ENCODE data around the gene NUF2. TPM values are rescaled to one million over a fixed set of nuclear protein-coding genes. Genes with fewer than 3 reads are reported as not detected.

Gene NUF2
- total RNA-seq, 1 experiment from 2014 or later: 30.7 TPM

DNA sequence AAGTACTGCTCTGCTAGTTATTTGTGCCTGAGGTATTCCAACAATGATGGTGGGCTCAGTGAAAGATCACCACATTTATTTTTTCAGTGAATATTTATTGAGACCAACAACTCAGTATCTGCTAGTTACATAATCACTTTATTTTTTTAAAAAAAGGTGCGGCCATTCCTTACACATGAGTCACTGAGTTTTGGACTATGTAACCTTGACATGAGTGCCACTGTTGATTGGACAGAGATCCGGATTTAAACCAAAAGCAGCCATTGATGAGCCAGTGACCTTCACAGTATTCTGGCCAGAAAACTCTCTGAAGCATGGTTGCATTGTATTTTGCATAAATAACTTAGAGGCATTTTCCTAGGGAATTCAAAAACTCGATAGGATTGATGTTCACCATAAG lies 79.5 kb downstream of the NUF2 start:
- no peak overlapping the region for H3K27ac ChIP-seq (ENCODE audit: insufficient read length, low read depth, low read length)
- no peaks in the 10 kb centered on the region for H3K79me2 ChIP-seq (ENCODE audit: insufficient read depth, low read length)
- H3K27me3 Mint-ChIP-seq (ENCODE audit: low read depth): peaks cover 24% of the 10 kb centered on the region
- H2AFZ ChIP-seq (ENCODE audit: low read length): no peak overlapping the region
- H3K23ac ChIP-seq (ENCODE audit: insufficient read length, low read depth, low read length): no peak overlapping the region
- H3K79me1 ChIP-seq (ENCODE audit: insufficient read depth, low read depth, low read length, poor library complexity, severe bottlenecking): no peaks in the 10 kb centered on the region
- H4K5ac ChIP-seq (ENCODE audit: insufficient read length, low read depth, low read length): no peak overlapping the region
- no peak for DNase-seq
- H2BK120ac ChIP-seq (ENCODE audit: low read depth, low read length, poor library complexity, severe bottlenecking): no peak overlapping the region
- H3K36me3 Mint-ChIP-seq (ENCODE audit: insufficient read depth in 1 of 3, low read depth in 3 of 3): no peaks in the 10 kb centered on the region; a peak in 2 of 7 replicates
- TF ChIP-seq, protein P1, sequence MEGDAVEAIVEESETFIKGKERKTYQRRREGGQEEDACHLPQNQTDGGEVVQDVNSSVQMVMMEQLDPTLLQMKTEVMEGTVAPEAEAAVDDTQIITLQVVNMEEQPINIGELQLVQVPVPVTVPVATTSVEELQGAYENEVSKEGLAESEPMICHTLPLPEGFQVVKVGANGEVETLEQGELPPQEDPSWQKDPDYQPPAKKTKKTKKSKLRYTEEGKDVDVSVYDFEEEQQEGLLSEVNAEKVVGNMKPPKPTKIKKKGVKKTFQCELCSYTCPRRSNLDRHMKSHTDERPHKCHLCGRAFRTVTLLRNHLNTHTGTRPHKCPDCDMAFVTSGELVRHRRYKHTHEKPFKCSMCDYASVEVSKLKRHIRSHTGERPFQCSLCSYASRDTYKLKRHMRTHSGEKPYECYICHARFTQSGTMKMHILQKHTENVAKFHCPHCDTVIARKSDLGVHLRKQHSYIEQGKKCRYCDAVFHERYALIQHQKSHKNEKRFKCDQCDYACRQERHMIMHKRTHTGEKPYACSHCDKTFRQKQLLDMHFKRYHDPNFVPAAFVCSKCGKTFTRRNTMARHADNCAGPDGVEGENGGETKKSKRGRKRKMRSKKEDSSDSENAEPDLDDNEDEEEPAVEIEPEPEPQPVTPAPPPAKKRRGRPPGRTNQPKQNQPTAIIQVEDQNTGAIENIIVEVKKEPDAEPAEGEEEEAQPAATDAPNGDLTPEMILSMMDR (conservative IDR thresholded peaks at IDR 0.05): no peak
- H3T11ph ChIP-seq (ENCODE audit: low read length): no peak overlapping the region
- H2AK5ac ChIP-seq (ENCODE audit: insufficient read length, low read length): no peak overlapping the region
- H3K9me3 Mint-ChIP-seq: no peaks in the 10 kb centered on the region; a peak in 1 of 5 replicates
- no peak overlapping the region for H2BK20ac ChIP-seq (ENCODE audit: low read depth, low read length, poor library complexity, severe bottlenecking)
- H3K56ac ChIP-seq (ENCODE audit: insufficient read length, low read depth, low read length): no peak overlapping the region
- H3K23me2 ChIP-seq (ENCODE audit: insufficient read length, low read depth, low read length, poor library complexity, severe bottlenecking): no peaks in the 10 kb centered on the region
- H3K9me3 ChIP-seq (ENCODE audit: control insufficient read depth, low read depth, low read length): no peaks in the 10 kb centered on the region
- no peak overlapping the region for H2BK15ac ChIP-seq (ENCODE audit: low read depth, low read length)
- no peak overlapping the region for H3K4me2 ChIP-seq (ENCODE audit: insufficient read depth, insufficient read length, low read length)
- H3K4ac ChIP-seq (ENCODE audit: low read depth, low read length): no peak overlapping the region
- no peaks in the 10 kb centered on the region for H4K20me1 ChIP-seq (ENCODE audit: control insufficient read depth, insufficient read depth, insufficient read length)
- no peak overlapping the region for H3K27ac Mint-ChIP-seq
- WGBS (ENCODE audit: extremely low coverage, insufficient read length, low lambda C conversion rate): no CpG with 5 or more reads among the region's 3 CpGs
- no peak overlapping the region for H3K18ac ChIP-seq (ENCODE audit: insufficient read length, low read depth, low read length)
- no peak overlapping the region for H2BK5ac ChIP-seq (ENCODE audit: insufficient read length, low read length)
- peaks cover 7% of the 10 kb centered on the region for H3K4me1 ChIP-seq (ENCODE audit: insufficient read depth, low read length)
- no peak overlapping the region for H4K8ac ChIP-seq (replicated peaks; ENCODE audit: insufficient read length, low read depth, low read length)
- H3K27me3 ChIP-seq (ENCODE audit: insufficient read depth, low read length): no peaks in the 10 kb centered on the region
- H3K9ac ChIP-seq (ENCODE audit: extremely low read depth, insufficient read length, low read length): no peak overlapping the region
- no peak overlapping the region for H4K91ac ChIP-seq (ENCODE audit: insufficient read length, low read depth, low read length)
- peaks cover 50 to 53% of the 10 kb centered on the region in 2 experiments for H3K4me1 Mint-ChIP-seq
- no peak overlapping the region for H2BK12ac ChIP-seq (ENCODE audit: insufficient read length, low read depth, low read length)
- no peak overlapping the region for H3K14ac ChIP-seq (ENCODE audit: insufficient read depth, low read length)
- H3K4me3 Mint-ChIP-seq: no peak overlapping the region

Other genes starting within 250 kb of the NUF2 start
- 30.1 and 33.7 TPM in 2 replicates for gene RGS5, start 119.0 kb upstream of the NUF2 start, total RNA-seq (2021)

All from H9 (cell line).